HepG2 (cell line): ENCODE measurements around the gene GLI3. TPM values are rescaled to one million over a fixed set of nuclear protein-coding genes. Genes with fewer than 3 reads are reported as not detected.

ENCODE experiments used
- ATAC-seq: fragments of 200-7000 bp; cut with Tn5 transposase; 3 replicates; pipeline ENCODE4 v1.9.1; 2020; ENCODE audit warnings: mild to moderate bottlenecking, moderate library complexity
- BruUV-seq: library from RNA; stranded (reverse); fragments of 400-500 nt; replicated peaks from 2 replicates; lab custom pipeline; 2021; lab: Mats Ljungman, UMichigan
- CTCF ChIA-PET: fragments of 300-600 bp; formaldehyde crosslinking; extraction: SDS; loops from one replicate; lab custom pipeline; 2021; ENCODE audit warnings: low total read pairs, inconsistent platforms, low intra/inter-chr PET ratio; lab: Yijun Ruan, JAX
- POLR2A ChIA-PET: fragments of 350-600 bp; sonication (Branson Sonifier 250); formaldehyde crosslinking; loops from one replicate; lab custom pipeline; 2020; ENCODE audit warnings: antibody characterized with exemption, inconsistent platforms; lab: Yijun Ruan, JAX
- DNase-seq: peaks from one replicate; pipeline ENCODE4 v3.0.0-alpha.2; 2015; ENCODE audit warnings: low spot score
- FAIRE-seq: peaks from 3 replicates; lab custom pipeline; 2011; peaks lifted over from hg19 to GRCh38; lab: Jason Lieb, UNC
- H2AFZ ChIP-seq: one replicate; pipeline ENCODE4 v1.6.1; 2011; ENCODE audit warnings: low read length, inconsistent platforms
- H3K27ac ChIP-seq: fragments of 300-600 bp; 3 replicates; pipeline ENCODE4 v1.8.0; 2011; ENCODE audit warnings: mixed run types, mild to moderate bottlenecking, mixed read lengths, low read length, inconsistent platforms; ENCODE audit not compliant: insufficient read depth; ENCODE audit errors: extremely low read length
- H3K27me3 ChIP-seq, 2 experiments: fragments of 200-600 bp in 1 of 2; 2 replicates in 1 of 2; 3 replicates in 1 of 2; pipeline versions ENCODE4 v1.6.0 to v1.8.0; 2011; ENCODE audit warnings: low read length in 2 of 2, mild to moderate bottlenecking in 2 of 2, moderate library complexity in 2 of 2, inconsistent platforms in 1 of 2; ENCODE audit not compliant: insufficient read depth in 2 of 2, control insufficient read depth in 1 of 2
- H3K36me3 ChIP-seq, 2 experiments: fragments of 200-600 bp in 1 of 2; replicated peaks in 1 of 2; 2 replicates in 1 of 2; 3 replicates in 1 of 2; pipeline versions ENCODE4 v1.5.1 to v1.8.0; 2011; ENCODE audit warnings: low read length in 2 of 2, inconsistent platforms in 1 of 2; ENCODE audit not compliant: insufficient read depth in 2 of 2, control insufficient read depth in 1 of 2
- H3K4me1 ChIP-seq: 2 replicates; pipeline ENCODE4 v1.5.1; 2012; ENCODE audit warnings: low read length, inconsistent platforms; ENCODE audit not compliant: insufficient read depth
- H3K4me2 ChIP-seq: 2 replicates; pipeline ENCODE4 v1.6.0; 2011; ENCODE audit warnings: low read depth, low read length, inconsistent platforms
- H3K4me3 ChIP-seq, 3 experiments: fragments of 200-600 bp in 1 of 3; sonication (generic), shearing (Covaris generic) in 1 of 3; replicated peaks in 1 of 3; 2 replicates each; pipeline ENCODE4 v1.5.1; 2011 to 2016; ENCODE audit warnings: low read length in 3 of 3, inconsistent platforms in 2 of 3, low read depth in 2 of 3, mild to moderate bottlenecking in 2 of 3, control low read depth in 1 of 3, mixed read lengths in 1 of 3; ENCODE audit not compliant: insufficient read depth in 1 of 3
- H3K79me2 ChIP-seq: one replicate; pipeline ENCODE4 v1.6.1; 2011; ENCODE audit warnings: low read length, inconsistent platforms; ENCODE audit not compliant: insufficient read depth
- H3K9ac ChIP-seq: 2 replicates; pipeline ENCODE4 v1.6.0; 2011; ENCODE audit warnings: mild to moderate bottlenecking, low read depth, low read length, inconsistent platforms; ENCODE audit not compliant: insufficient read depth
- H3K9me3 ChIP-seq: 2 replicates; pipeline ENCODE4 v1.5.1; 2012; ENCODE audit warnings: mild to moderate bottlenecking, low read length
- H4K20me1 ChIP-seq: 2 replicates; pipeline ENCODE4 v1.6.0; 2011; ENCODE audit warnings: inconsistent platforms, mild to moderate bottlenecking, low read length, moderate library complexity; ENCODE audit not compliant: insufficient read depth
- CCDC6 ChIP-seq: sonication (generic); formaldehyde crosslinking; IDR thresholded peaks from 2 replicates; pipeline ENCODE4 v1.8.1; 2022; ENCODE audit warnings: mild to moderate bottlenecking, missing genetic modification reagents, moderate library complexity
- FOSL2 ChIP-seq: sonication (generic); formaldehyde crosslinking; IDR thresholded peaks from 2 replicates; pipeline ENCODE4 v1.4.0; 2020; ENCODE audit warnings: missing genetic modification reagents
- KLF6 ChIP-seq: IDR thresholded peaks from 2 replicates; pipeline ENCODE4 v1.8.0; 2016; ENCODE audit warnings: missing biosample characterization, missing genetic modification reagents
- MED13 ChIP-seq: sonication (generic); formaldehyde crosslinking; IDR thresholded peaks from 2 replicates; pipeline ENCODE4 v1.5.0; 2020; ENCODE audit warnings: missing genetic modification reagents
- NBN ChIP-seq: fragments of 450-650 bp; conservative IDR thresholded peaks from 2 replicates; pipeline ENCODE4 v1.6.1; 2017
- RCOR2 ChIP-seq: IDR thresholded peaks from 2 replicates; pipeline ENCODE4 v1.6.1; 2016; ENCODE audit warnings: missing biosample characterization, missing genetic modification reagents
- REL ChIP-seq: sonication (generic); formaldehyde crosslinking; conservative IDR thresholded peaks from 2 replicates; pipeline ENCODE4 v1.8.0; 2022; ENCODE audit warnings: mild to moderate bottlenecking, missing genetic modification reagents, moderate library complexity
- RFXANK ChIP-seq: IDR thresholded peaks from 2 replicates; pipeline ENCODE4 v1.6.1; 2016
- ZZZ3 ChIP-seq: sonication (generic); formaldehyde crosslinking; IDR thresholded peaks from 2 replicates; pipeline ENCODE4 v1.4.0; 2020; ENCODE audit warnings: missing genetic modification reagents, mild to moderate bottlenecking, borderline replicate concordance
- WGBS: methylation state at CpG from one replicate; pipeline ENCODE4 v1.1.6; 2017; ENCODE audit warnings: low lambda C conversion rate; 5-methylcytosine and 5-hydroxymethylcytosine counted together
- in situ Hi-C: cut with HindIII; loops from 2 replicates; pipeline ENCODE4 v1.10.0; 2017; ENCODE audit warnings: low pct_unique_long_range_greater_than_20kb; ENCODE audit not compliant: extremely low pct_ligation_motif_present
- intact Hi-C: fragments of 100-400 bp; cut with micrococcal nuclease; formaldehyde crosslinking; loops from one replicate; pipeline ENCODE4 v1.10.0; 2022; ENCODE audit not compliant: unreplicated experiment
- polyA plus RNA-seq, 8 experiments: library from polyadenylated mRNA; depleted of rRNA in 3 of 8; stranded (reverse) in 7 of 8; unstranded in 1 of 8; fragments of >200 nt; fragmentation: Illumina TruSeq in 4 of 8; extraction: Trizol in 4 of 8; gene quantifications; 2 replicates each; pipeline versions ENCODE4 v1.2.1 to v1.2.3, GENCODE V29; 2011 to 2016; ENCODE audit warnings: low read depth in 4 of 8, missing spikeins in 1 of 8, mixed read lengths in 1 of 8; ENCODE audit not compliant: insufficient read depth in 1 of 8
- total RNA-seq, 5 experiments: library from RNA; depleted of rRNA; stranded (reverse); fragments of >200 nt; fragmentation: Illumina TruSeq; extraction: Trizol; gene quantifications; 2 replicates each; pipeline ENCODE4 v1.2.3, GENCODE V29; 2016; ENCODE audit warnings: low read depth in 1 of 5
- TF ChIP-seq, protein P1 (sequence below): sonication (generic); formaldehyde crosslinking; IDR thresholded peaks from 2 replicates; pipeline ENCODE4 v1.9.0; 2021; ENCODE audit warnings: missing genetic modification reagents, mild to moderate bottlenecking, borderline replicate concordance
- TF ChIP-seq, protein P2 (sequence below): sonication (generic); formaldehyde crosslinking; conservative IDR thresholded peaks from 2 replicates; pipeline ENCODE4 v1.4.0; 2020; ENCODE audit warnings: missing genetic modification reagents

The GLI3 gene
- total and polyA plus RNA-seq, 2 of the 13 experiments (the other 11 are each of a cell fraction or from before 2014, with no cell fraction given), result not detected

DNA sequence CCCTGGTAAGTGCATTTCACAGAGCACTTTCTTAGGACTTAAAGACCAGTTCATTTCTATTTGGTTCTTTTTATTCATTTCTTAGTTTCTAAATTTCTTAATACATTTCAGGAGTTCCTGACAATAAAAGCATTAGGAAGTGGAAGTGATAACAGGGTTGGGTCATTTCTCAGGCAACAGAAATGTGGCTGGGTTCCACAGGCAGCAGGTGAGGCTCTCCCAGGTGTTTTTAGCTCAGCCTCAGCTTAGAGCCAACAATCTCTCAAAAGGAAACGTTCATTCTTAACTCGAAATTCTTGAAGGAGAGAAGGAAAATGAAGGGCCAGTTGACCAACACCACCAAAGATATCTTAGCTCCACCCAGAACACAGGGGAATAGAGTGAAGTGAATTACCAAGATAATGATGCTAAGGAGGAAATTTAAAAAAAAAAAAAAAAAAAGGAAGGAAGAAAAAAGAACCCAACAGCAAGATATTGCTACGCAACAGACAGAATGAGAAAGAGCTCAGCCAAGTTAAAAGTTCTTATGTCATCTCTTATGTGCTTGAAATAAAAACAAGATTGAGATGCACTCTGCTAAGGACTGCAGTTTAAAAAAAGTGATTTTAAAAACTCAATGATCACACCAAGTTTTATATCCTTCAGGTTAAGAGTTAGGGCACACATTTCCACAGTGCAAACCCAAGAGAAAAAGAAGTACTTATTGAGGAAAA is 230.1 kb downstream of the GLI3 start:
- in situ Hi-C loops, result no loop called here
- DNase-seq, result no peak
- no peak overlapping the region for H3K9ac ChIP-seq
- FAIRE-seq, result no peak
- no TSS peak for BruUV-seq
- H3K27me3 ChIP-seq, result no peaks in the 10 kb centered on the region
- H3K79me2 ChIP-seq, result no peaks in the 10 kb centered on the region
- H3K4me2 ChIP-seq, result no peak overlapping the region
- no peaks in the 10 kb centered on the region for H3K9me3 ChIP-seq
- ATAC-seq, result no peak
- intact Hi-C loops, result no loop called here
- no peak overlapping the region for H3K4me3 ChIP-seq
- TF ChIP-seq, protein P1, sequence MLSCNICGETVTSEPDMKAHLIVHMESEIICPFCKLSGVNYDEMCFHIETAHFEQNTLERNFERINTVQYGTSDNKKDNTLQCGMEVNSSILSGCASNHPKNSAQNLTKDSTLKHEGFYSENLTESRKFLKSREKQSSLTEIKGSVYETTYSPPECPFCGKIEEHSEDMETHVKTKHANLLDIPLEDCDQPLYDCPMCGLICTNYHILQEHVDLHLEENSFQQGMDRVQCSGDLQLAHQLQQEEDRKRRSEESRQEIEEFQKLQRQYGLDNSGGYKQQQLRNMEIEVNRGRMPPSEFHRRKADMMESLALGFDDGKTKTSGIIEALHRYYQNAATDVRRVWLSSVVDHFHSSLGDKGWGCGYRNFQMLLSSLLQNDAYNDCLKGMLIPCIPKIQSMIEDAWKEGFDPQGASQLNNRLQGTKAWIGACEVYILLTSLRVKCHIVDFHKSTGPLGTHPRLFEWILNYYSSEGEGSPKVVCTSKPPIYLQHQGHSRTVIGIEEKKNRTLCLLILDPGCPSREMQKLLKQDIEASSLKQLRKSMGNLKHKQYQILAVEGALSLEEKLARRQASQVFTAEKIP (CRISPR knock-in tag), result no peak
- no peak for TF ChIP-seq ZZZ3 (CRISPR knock-in tag)
- TF ChIP-seq NBN, result no peak
- TF ChIP-seq RFXANK, result no peak
- TF ChIP-seq CCDC6, result no peak
- TF ChIP-seq KLF6 (CRISPR knock-in tag), result no peak
- TF ChIP-seq MED13 (CRISPR knock-in tag), result no peak
- no peak for TF ChIP-seq FOSL2 (CRISPR knock-in tag)
- TF ChIP-seq RCOR2 (CRISPR knock-in tag), result no peak
- TF ChIP-seq, protein P2, sequence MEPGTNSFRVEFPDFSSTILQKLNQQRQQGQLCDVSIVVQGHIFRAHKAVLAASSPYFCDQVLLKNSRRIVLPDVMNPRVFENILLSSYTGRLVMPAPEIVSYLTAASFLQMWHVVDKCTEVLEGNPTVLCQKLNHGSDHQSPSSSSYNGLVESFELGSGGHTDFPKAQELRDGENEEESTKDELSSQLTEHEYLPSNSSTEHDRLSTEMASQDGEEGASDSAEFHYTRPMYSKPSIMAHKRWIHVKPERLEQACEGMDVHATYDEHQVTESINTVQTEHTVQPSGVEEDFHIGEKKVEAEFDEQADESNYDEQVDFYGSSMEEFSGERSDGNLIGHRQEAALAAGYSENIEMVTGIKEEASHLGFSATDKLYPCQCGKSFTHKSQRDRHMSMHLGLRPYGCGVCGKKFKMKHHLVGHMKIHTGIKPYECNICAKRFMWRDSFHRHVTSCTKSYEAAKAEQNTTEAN (CRISPR knock-in tag), result no peak
- no peak for TF ChIP-seq REL (CRISPR knock-in tag)
- no peaks in the 10 kb centered on the region for H4K20me1 ChIP-seq
- CTCF ChIA-PET, result no interaction called here
- POLR2A ChIA-PET, result no interaction called here
- no peaks in the 10 kb centered on the region for H3K4me1 ChIP-seq
- no peak overlapping the region for H3K27ac ChIP-seq
- 13% methylated on average over 3 of the region's 3 CpGs for WGBS
- H2AFZ ChIP-seq, result no peak overlapping the region
- no peaks in the 10 kb centered on the region for H3K36me3 ChIP-seq
